H9 (cell line): Measurements from ENCODE around the gene RUNX2. TPM values are rescaled to one million over a fixed set of nuclear protein-coding genes. Genes with fewer than 3 reads are reported as not detected.

ENCODE experiments used
- DNase-seq: peaks from one replicate; pipeline ENCODE4 v3.0.0-alpha.2; 2017
- H2AFZ ChIP-seq: one replicate; pipeline ENCODE4 v1.6.1; 2013; ENCODE audit warnings: mild to moderate bottlenecking, low read length, control low read depth, moderate library complexity
- H2AK5ac ChIP-seq: 2 replicates; pipeline ENCODE4 v1.6.1; 2013; ENCODE audit warnings: low read length, control low read depth, mixed read lengths; ENCODE audit not compliant: insufficient read length
- H2BK120ac ChIP-seq: one replicate; pipeline ENCODE4 v1.6.1; 2013; ENCODE audit warnings: low read depth, mild to moderate bottlenecking, low read length, control low read depth, inconsistent platforms; ENCODE audit not compliant: poor library complexity, severe bottlenecking
- H2BK12ac ChIP-seq: 2 replicates; pipeline ENCODE4 v1.6.1; 2013; ENCODE audit warnings: low read length, control low read depth, mixed read lengths, low read depth; ENCODE audit not compliant: insufficient read length
- H2BK15ac ChIP-seq: 2 replicates; pipeline ENCODE4 v1.6.1; 2013; ENCODE audit warnings: low read depth, low read length, control low read depth
- H2BK20ac ChIP-seq: one replicate; pipeline ENCODE4 v1.6.1; 2013; ENCODE audit warnings: low read depth, mild to moderate bottlenecking, low read length, control low read depth, inconsistent platforms; ENCODE audit not compliant: poor library complexity, severe bottlenecking
- H2BK5ac ChIP-seq: 2 replicates; pipeline ENCODE4 v1.6.1; 2013; ENCODE audit warnings: low read length, control low read depth, mixed read lengths; ENCODE audit not compliant: insufficient read length
- H3K14ac ChIP-seq: 2 replicates; pipeline ENCODE4 v1.6.1; 2013; ENCODE audit warnings: low read length, control low read depth; ENCODE audit not compliant: insufficient read depth
- H3K18ac ChIP-seq: 2 replicates; pipeline ENCODE4 v1.6.1; 2013; ENCODE audit warnings: low read depth, mild to moderate bottlenecking, mixed read lengths, low read length, control low read depth; ENCODE audit not compliant: insufficient read length
- H3K23ac ChIP-seq: 2 replicates; pipeline ENCODE4 v1.6.1; 2013; ENCODE audit warnings: low read length, control low read depth, mixed read lengths, low read depth; ENCODE audit not compliant: insufficient read length
- H3K23me2 ChIP-seq: 2 replicates; pipeline ENCODE4 v1.6.1; 2013; ENCODE audit warnings: low read depth, mild to moderate bottlenecking, mixed read lengths, low read length, control low read depth; ENCODE audit not compliant: insufficient read length, poor library complexity, severe bottlenecking
- H3K27ac ChIP-seq: 2 replicates; pipeline ENCODE4 v1.5.1; 2013; ENCODE audit warnings: low read length, control low read depth, mixed read lengths, low read depth; ENCODE audit not compliant: insufficient read length
- H3K27me3 ChIP-seq: 2 replicates; pipeline ENCODE4 v1.6.1; 2013; ENCODE audit warnings: low read length, control low read depth, inconsistent platforms; ENCODE audit not compliant: insufficient read depth
- H3K4ac ChIP-seq: 2 replicates; pipeline ENCODE4 v1.6.1; 2013; ENCODE audit warnings: low read depth, mild to moderate bottlenecking, control low read depth, inconsistent platforms, low read length, moderate library complexity
- H3K4me1 ChIP-seq: 2 replicates; pipeline ENCODE4 v1.6.1; 2013; ENCODE audit warnings: low read length, control low read depth, inconsistent platforms; ENCODE audit not compliant: insufficient read depth
- H3K4me2 ChIP-seq: 2 replicates; pipeline ENCODE4 v1.6.1; 2013; ENCODE audit warnings: low read length, control low read depth, mixed read lengths; ENCODE audit not compliant: insufficient read length, insufficient read depth
- H3K56ac ChIP-seq: 2 replicates; pipeline ENCODE4 v1.6.1; 2013; ENCODE audit warnings: low read depth, mild to moderate bottlenecking, mixed read lengths, low read length, control low read depth; ENCODE audit not compliant: insufficient read length
- H3K79me1 ChIP-seq: 2 replicates; pipeline ENCODE4 v1.6.1; 2013; ENCODE audit warnings: low read depth, mild to moderate bottlenecking, moderate library complexity, low read length, control low read depth, inconsistent platforms; ENCODE audit not compliant: insufficient read depth, poor library complexity, severe bottlenecking
- H3K79me2 ChIP-seq: 2 replicates; pipeline ENCODE4 v1.6.1; 2013; ENCODE audit warnings: low read length, control low read depth, inconsistent platforms; ENCODE audit not compliant: insufficient read depth
- H3K9ac ChIP-seq: 2 replicates; pipeline ENCODE4 v1.6.1; 2013; ENCODE audit warnings: low read length, control low read depth, mixed read lengths; ENCODE audit not compliant: insufficient read length; ENCODE audit errors: extremely low read depth
- H3K9me3 ChIP-seq: one replicate; pipeline ENCODE4 v1.6.1; 2013; ENCODE audit warnings: low read depth, low read length, inconsistent platforms; ENCODE audit not compliant: control insufficient read depth
- H3T11ph ChIP-seq: one replicate; pipeline ENCODE4 v1.6.1; 2013; ENCODE audit warnings: mild to moderate bottlenecking, low read length, control low read depth, inconsistent platforms
- H4K20me1 ChIP-seq: one replicate; pipeline ENCODE4 v1.6.1; 2013; ENCODE audit not compliant: control insufficient read depth, insufficient read length, insufficient read depth
- H4K5ac ChIP-seq: 2 replicates; pipeline ENCODE4 v1.6.1; 2013; ENCODE audit warnings: low read depth, mild to moderate bottlenecking, mixed read lengths, low read length, control low read depth; ENCODE audit not compliant: insufficient read length
- H4K8ac ChIP-seq: replicated peaks from 2 replicates; pipeline ENCODE4 v1.6.1; 2013; ENCODE audit warnings: low read length, control low read depth, mixed read lengths, low read depth; ENCODE audit not compliant: insufficient read length
- H4K91ac ChIP-seq: 2 replicates; pipeline ENCODE4 v1.6.1; 2013; ENCODE audit warnings: low read depth, mild to moderate bottlenecking, moderate library complexity, mixed read lengths, low read length, control low read depth; ENCODE audit not compliant: insufficient read length
- H3K27ac Mint-ChIP-seq, 3 experiments: 2 replicates in 2 of 3; 3 replicates in 1 of 3; pipeline ENCODE4 v1.8.0; 2020 to 2021; ENCODE audit warnings: mixed read lengths in 3 of 3, mild to moderate bottlenecking in 1 of 3, moderate library complexity in 1 of 3
- H3K27me3 Mint-ChIP-seq: 2 replicates; pipeline ENCODE4 v1.8.0; 2021; ENCODE audit warnings: low read depth, mild to moderate bottlenecking, moderate library complexity, mixed read lengths
- H3K36me3 Mint-ChIP-seq, 3 experiments: 2 replicates in 2 of 3; 3 replicates in 1 of 3; pipeline ENCODE4 v1.8.0; 2020 to 2021; ENCODE audit warnings: low read depth in 3 of 3, mixed read lengths in 3 of 3; ENCODE audit not compliant: insufficient read depth in 1 of 3
- H3K4me1 Mint-ChIP-seq, 2 experiments: 2 replicates each; pipeline ENCODE4 v1.8.0; 2020; ENCODE audit warnings: mixed read lengths in 2 of 2
- H3K4me3 Mint-ChIP-seq, 2 experiments: 2 replicates in 1 of 2; 3 replicates in 1 of 2; pipeline ENCODE4 v1.8.0; 2020 to 2021; ENCODE audit warnings: mild to moderate bottlenecking in 2 of 2, mixed read lengths in 2 of 2, moderate library complexity in 1 of 2
- H3K9me3 Mint-ChIP-seq, 2 experiments: 2 replicates in 1 of 2; 3 replicates in 1 of 2; pipeline ENCODE4 v1.8.0; 2020; ENCODE audit warnings: mild to moderate bottlenecking in 2 of 2, mixed read lengths in 2 of 2, moderate library complexity in 1 of 2
- WGBS: extraction: QIAGEN DNeasy Blood & Tissue Kit; methylation state at CpG from one replicate; pipeline ENCODE4 v1.1.7; 2013; ENCODE audit warnings: missing lambda C conversion rate, low lambda C conversion rate, mixed read lengths; ENCODE audit not compliant: insufficient read length; ENCODE audit errors: extremely low coverage; 5-methylcytosine and 5-hydroxymethylcytosine counted together
- total RNA-seq: library from RNA; stranded (reverse); gene quantifications from 2 replicates; pipeline ENCODE4 v1.2.1, GENCODE V29; 2021
- TF ChIP-seq, protein P1 (sequence below): fragments of 200-600 bp; sonication (generic); conservative IDR thresholded peaks from 3 replicates; pipeline ENCODE4 v1.8.0; 2021; ENCODE audit warnings: antibody characterized with exemption, mild to moderate bottlenecking

The RUNX2 gene
- total RNA-seq, 1 experiment from 2014 or later, result 0.15 TPM

DNA sequence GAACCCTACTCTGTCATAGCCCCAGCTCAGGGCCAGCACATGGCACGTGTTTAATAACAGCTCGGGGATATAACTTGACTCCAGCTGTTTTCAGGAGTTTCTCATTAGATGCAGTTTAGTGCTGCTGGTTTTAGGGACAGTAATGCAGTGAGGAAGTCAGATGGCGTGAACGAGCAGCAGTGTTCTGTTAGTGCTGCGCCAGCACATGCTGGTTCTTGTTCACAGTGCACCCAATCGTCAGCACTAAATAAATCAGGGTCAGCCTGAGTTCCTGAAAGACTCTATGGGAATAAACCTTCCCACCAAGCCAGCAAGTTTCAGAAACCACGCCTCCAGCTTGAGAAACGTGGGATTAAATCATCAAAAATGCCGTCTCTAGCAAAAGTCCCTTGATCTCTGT, 285.5 kb downstream of the RUNX2 start:
- Histone ChIP-seq H3K27ac (no peak overlapping the region), H3K23ac (no peak overlapping the region), H3K18ac (no peak overlapping the region), H2AFZ (no peak overlapping the region), H3K79me2 (no peaks in the 10 kb centered on the region), H3K27me3 (no peaks in the 10 kb centered on the region), H2BK12ac (no peak overlapping the region), H2BK20ac (no peak overlapping the region), H2BK120ac (no peak overlapping the region), H3K79me1 (no peaks in the 10 kb centered on the region), H2BK5ac (no peak overlapping the region), H2BK15ac (no peak overlapping the region), H3T11ph (no peak overlapping the region), H3K4me1 (no peaks in the 10 kb centered on the region), H4K8ac (no peak overlapping the region), H3K9me3 (no peaks in the 10 kb centered on the region), H3K9ac (no peak overlapping the region), H4K5ac (no peak overlapping the region), H3K23me2 (no peaks in the 10 kb centered on the region), H4K20me1 (no peaks in the 10 kb centered on the region), H3K14ac (no peak overlapping the region), H4K91ac (no peak overlapping the region), H3K4ac (no peak overlapping the region), H3K4me2 (no peak overlapping the region), H2AK5ac (no peak overlapping the region), H3K56ac (no peak overlapping the region)
- Mint-ChIP-seq H3K27ac (no peak overlapping the region; a peak in 1 of 7 replicates), H3K4me3 (no peak overlapping the region), H3K36me3 (no peaks in the 10 kb centered on the region; a peak in 1 of 7 replicates), H3K27me3 (peaks cover 8% of the 10 kb centered on the region), H3K4me1 (peaks cover 4 to 5% of the 10 kb centered on the region in 2 experiments), H3K9me3 (no peaks in the 10 kb centered on the region; a peak in 1 of 5 replicates)
- WGBS, result no CpG with 5 or more reads among the region's 9 CpGs
- no peak for DNase-seq
- TF ChIP-seq, protein P1, sequence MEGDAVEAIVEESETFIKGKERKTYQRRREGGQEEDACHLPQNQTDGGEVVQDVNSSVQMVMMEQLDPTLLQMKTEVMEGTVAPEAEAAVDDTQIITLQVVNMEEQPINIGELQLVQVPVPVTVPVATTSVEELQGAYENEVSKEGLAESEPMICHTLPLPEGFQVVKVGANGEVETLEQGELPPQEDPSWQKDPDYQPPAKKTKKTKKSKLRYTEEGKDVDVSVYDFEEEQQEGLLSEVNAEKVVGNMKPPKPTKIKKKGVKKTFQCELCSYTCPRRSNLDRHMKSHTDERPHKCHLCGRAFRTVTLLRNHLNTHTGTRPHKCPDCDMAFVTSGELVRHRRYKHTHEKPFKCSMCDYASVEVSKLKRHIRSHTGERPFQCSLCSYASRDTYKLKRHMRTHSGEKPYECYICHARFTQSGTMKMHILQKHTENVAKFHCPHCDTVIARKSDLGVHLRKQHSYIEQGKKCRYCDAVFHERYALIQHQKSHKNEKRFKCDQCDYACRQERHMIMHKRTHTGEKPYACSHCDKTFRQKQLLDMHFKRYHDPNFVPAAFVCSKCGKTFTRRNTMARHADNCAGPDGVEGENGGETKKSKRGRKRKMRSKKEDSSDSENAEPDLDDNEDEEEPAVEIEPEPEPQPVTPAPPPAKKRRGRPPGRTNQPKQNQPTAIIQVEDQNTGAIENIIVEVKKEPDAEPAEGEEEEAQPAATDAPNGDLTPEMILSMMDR, result no peak
